Omental fat pad (tissue), 4 donors: ENCODE results near the gene CCL2. TPM values are rescaled to one million over a fixed set of nuclear protein-coding genes. Genes with fewer than 3 reads are reported as not detected.
A peak's percentile ranks its signal among the peaks of the same experiment; 100 is the strongest.
"Not testable (repeated sequence)": the region's sequence is repeated elsewhere in the genome, so short reads cannot be mapped to it uniquely, and the experiment has no call there.

Experiments used
- ATAC-seq: fragments of 150-250 bp; one replicate; pipeline ENCODE4 v1.9.1; 2016; ENCODE audit warnings: mild to moderate bottlenecking, moderate library complexity; ENCODE audit not compliant: low FRiP score
- DNase-seq: peaks from one replicate; pipeline ENCODE4 v3.0.0-alpha.2; 2019; ENCODE audit warnings: low spot score
- total RNA-seq, 4 donors: library from RNA; depleted of rRNA; stranded (reverse); fragments of >200 nt; gene quantifications; one replicate each; pipeline ENCODE4 v1.1.0, GENCODE V29; 2016
- TF ChIP-seq, protein P1 (sequence below), 3 donors: fragments of 450-650 bp; IDR thresholded peaks; one replicate each; pipeline ENCODE4 v1.5.1; 2016 to 2017; ENCODE audit warnings: antibody characterized with exemption in 3 of 3, mild to moderate bottlenecking in 3 of 3, moderate library complexity in 2 of 3

CCL2 gene
- total RNA-seq, 4 donors from 2014 or later, result 39.8 to 556 (median 227) TPM

DNA sequence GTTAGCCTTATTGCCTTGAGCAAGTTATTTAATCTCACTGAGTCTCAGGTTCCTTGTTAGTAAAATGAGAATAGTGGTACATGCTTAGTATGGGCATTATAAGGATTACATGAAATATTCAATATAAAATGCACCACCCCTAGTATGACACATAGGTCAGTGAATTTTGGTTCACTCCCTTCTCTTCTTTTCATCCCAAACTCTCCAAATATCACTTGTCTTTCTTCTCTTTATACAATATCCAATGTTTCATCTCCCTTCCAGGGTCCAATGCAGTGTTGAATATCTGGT is 28.4 kb upstream of the CCL2 start:
- DNase-seq (no peak), ATAC-seq (no peak)
- TF ChIP-seq, protein P1, sequence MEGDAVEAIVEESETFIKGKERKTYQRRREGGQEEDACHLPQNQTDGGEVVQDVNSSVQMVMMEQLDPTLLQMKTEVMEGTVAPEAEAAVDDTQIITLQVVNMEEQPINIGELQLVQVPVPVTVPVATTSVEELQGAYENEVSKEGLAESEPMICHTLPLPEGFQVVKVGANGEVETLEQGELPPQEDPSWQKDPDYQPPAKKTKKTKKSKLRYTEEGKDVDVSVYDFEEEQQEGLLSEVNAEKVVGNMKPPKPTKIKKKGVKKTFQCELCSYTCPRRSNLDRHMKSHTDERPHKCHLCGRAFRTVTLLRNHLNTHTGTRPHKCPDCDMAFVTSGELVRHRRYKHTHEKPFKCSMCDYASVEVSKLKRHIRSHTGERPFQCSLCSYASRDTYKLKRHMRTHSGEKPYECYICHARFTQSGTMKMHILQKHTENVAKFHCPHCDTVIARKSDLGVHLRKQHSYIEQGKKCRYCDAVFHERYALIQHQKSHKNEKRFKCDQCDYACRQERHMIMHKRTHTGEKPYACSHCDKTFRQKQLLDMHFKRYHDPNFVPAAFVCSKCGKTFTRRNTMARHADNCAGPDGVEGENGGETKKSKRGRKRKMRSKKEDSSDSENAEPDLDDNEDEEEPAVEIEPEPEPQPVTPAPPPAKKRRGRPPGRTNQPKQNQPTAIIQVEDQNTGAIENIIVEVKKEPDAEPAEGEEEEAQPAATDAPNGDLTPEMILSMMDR (IDR thresholded peaks at IDR 0.05), result no peak

- not testable (repeated sequence) for ATAC-seq, DNase-seq
Measured at GRCh38 chr17:34227293-34227692, 27.8 kb upstream of the CCL2 start.

DNA sequence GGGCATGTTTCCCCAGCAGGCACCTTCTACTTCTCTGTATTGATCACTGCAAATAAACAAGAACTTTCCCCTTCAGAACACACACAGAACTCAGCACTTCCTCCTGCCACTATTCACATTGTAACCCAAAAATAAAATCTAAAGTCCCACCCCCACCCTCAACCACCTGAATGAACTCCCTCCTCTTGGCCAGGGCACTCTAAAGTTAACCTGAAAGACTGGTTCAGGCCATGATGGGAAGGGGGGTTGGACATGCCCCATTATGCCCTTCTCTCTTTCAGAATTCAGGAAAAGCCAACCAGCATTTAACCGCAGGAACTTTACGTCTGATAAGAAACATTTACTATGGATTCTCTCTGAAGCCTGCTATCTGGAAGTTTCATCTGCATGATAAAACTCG is 27.4 kb upstream of the CCL2 start:
- TF ChIP-seq, protein P1 (IDR thresholded peaks at IDR 0.05), result no peak
- DNase-seq (no peak), ATAC-seq (no peak)

DNA sequence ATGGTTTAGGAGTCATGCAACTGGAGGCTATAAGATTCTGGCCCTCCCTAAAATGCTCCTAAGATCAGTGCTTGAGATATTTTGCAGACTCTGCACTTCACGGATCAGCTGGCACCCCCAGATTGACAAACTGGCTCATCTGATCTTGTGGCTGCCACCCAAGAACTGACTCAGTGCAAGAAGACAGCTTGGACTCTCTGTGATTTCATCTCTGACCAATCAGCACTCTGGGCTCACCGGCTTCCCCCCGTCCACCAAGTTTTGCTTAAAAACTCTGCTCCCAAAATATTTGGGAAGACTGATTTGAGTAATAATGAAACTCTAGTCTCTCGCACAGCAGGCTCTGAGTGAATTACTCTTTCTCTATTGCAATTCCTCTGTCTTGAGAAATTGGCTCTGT is 26.3 kb upstream of the CCL2 start:
- TF ChIP-seq, protein P1 (IDR thresholded peaks at IDR 0.05), result no peak
- ATAC-seq (no peak), DNase-seq (no peak)

DNA sequence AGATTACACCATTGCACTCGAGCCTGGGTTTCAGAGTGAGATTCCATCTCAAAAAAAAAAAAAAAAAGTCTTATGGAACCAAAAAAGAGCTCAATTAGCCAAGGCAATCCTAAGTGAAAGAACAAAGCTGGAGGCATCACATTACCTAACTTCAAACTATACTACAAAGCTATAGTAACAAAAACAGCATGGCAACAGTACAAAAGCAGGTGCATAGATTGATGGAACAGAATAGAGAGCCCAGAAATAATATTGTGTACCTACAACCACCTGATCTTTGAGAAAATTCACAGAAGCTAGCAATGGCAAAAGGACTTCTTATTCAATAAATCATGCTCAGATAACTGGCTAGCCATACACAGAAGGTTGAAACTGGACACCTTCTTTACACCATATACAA is 24.7 kb upstream of the CCL2 start:
- no peak for ATAC-seq
- TF ChIP-seq, protein P1 (IDR thresholded peaks at IDR 0.05), result no peak
- no peak for DNase-seq

DNA sequence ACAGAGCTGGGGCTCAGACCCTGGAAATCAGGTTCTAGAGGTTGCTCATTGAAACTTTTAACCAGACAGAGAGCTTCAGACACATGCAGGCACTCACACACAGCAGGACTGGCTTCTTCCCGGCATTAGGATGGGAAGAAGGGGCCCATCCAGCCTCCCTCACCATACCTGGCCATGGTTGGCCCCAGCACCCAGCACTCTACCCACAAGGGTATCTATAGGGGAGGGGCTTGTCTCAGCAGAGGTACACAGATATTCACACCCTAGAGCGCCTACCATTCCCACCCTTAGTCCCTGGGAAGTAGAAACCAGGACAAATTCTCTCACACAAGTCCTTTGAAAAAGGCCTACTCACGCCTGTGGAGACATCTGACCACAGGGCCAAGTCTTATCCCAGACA is 20.5 kb upstream of the CCL2 start:
- TF ChIP-seq, protein P1 (IDR thresholded peaks at IDR 0.05), result no peak
- ATAC-seq (no peak), DNase-seq (no peak)

DNA sequence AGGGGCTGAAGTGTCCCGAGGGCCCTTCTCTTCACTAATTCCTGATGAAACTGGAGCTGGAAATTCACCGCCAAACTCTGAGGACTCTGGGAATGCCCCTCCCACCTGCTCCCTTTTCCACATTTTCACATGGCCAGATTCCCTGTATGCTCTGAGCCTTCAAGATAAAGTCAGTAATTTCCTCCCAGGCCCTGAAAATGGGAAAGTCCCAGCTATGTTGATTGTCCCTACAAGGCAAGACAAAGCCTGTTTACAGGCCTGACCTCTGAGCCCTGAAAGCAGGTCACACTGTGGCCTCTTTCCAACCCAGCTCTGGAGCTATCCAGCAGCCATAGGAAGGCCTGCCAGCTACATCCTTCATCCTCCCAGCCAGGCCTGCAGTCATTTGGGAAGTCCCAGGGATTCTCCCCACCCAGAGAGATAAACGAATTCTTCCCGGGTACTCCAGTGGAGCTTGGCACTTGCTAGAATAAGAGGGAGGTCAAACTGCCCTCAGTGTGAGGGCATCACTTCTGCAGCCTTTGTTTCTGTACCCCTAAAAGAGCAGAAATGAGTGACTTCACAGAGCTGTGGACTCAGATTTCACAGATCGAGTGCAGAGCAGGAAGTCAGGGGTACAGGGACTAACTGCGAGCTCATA is 19.6 kb upstream of the CCL2 start:
- DNase-seq, result no peak
- TF ChIP-seq, protein P1 (IDR thresholded peaks at IDR 0.05), result no peak
- ATAC-seq, result peak; percentile 85
